Stimulated activated memory B cell treated with anti-CD40 and anti-IgM and Interleukin-4, amounts not matched to agents 10 μg/mL and 1 μg/mL and 100 μg/mL, for 72 hours (primary cell): ENCODE measurements around the gene EN1.

Experiments used
- ATAC-seq: fragments of 150-1000 bp; cut with Tn5 transposase; 2 replicates; pipeline ENCODE4 v1.10.0; 2021
- H3K27ac Mint-ChIP-seq: one replicate; pipeline ENCODE4 v1.8.0; 2022; ENCODE audit warnings: mild to moderate bottlenecking, mixed read lengths
- H3K27me3 Mint-ChIP-seq: one replicate; pipeline ENCODE4 v1.8.0; 2022; ENCODE audit warnings: mixed read lengths
- H3K36me3 Mint-ChIP-seq: one replicate; pipeline ENCODE4 v1.8.0; 2022; ENCODE audit warnings: mixed read lengths
- H3K4me1 Mint-ChIP-seq: one replicate; pipeline ENCODE4 v1.8.0; 2022; ENCODE audit warnings: mixed read lengths
- H3K4me3 Mint-ChIP-seq: one replicate; pipeline ENCODE4 v1.8.0; 2022; ENCODE audit warnings: mild to moderate bottlenecking, moderate library complexity, mixed read lengths
- H3K9me3 Mint-ChIP-seq: one replicate; pipeline ENCODE4 v1.8.0; 2022; ENCODE audit warnings: mixed read lengths

Gene EN1

GRCh38 chr2:118823633-118824032, 23.8 kb downstream of the EN1 start:
- no peak overlapping the region for H3K4me3 Mint-ChIP-seq
- no peaks in the 10 kb centered on the region for H3K9me3 Mint-ChIP-seq
- no peaks in the 10 kb centered on the region for H3K36me3 Mint-ChIP-seq
- ATAC-seq = no peak
- H3K27ac Mint-ChIP-seq = no peak overlapping the region
- peaks cover 46% of the 10 kb centered on the region for H3K27me3 Mint-ChIP-seq
- peaks cover 6% of the 10 kb centered on the region for H3K4me1 Mint-ChIP-seq

GRCh38 chr2:118822572-118822971, 24.9 kb downstream of the EN1 start:
- ATAC-seq = no peak
- H3K36me3 Mint-ChIP-seq = no peaks in the 10 kb centered on the region
- H3K4me3 Mint-ChIP-seq = no peak overlapping the region
- H3K9me3 Mint-ChIP-seq = no peaks in the 10 kb centered on the region
- H3K27me3 Mint-ChIP-seq = peaks cover 48% of the 10 kb centered on the region
- no peak overlapping the region for H3K27ac Mint-ChIP-seq
- H3K4me1 Mint-ChIP-seq = peaks cover 6% of the 10 kb centered on the region

- H3K27me3 Mint-ChIP-seq = peaks cover 53% of the 10 kb centered on the region
These were observed 25.4 kb downstream of the EN1 start for GRCh38 chr2:118822015-118822414.

DNA sequence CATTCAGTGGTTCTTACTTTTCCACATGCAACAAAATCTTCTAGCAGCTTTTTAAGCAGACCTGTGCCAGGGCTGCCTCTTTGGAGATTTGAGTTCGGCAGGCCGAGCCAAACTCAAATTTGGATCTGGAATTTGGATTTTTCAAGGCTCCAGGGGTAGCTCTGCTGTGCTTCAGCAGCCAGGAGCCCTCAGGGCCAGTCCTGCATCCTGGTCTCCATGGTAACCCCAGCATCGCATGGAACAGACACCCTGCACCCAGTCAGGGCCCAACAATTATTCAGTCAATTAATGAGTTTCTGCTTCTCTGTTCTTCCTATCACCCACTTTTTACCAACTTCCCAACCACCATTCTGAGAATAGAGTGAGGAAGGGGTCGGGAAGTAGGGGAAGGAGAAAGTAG, 30.0 kb downstream of the EN1 start:
- ATAC-seq = no peak
- Mint-ChIP-seq H3K36me3 (no peaks in the 10 kb centered on the region), H3K27me3 (peaks cover 76% of the 10 kb centered on the region), H3K27ac (no peak overlapping the region), H3K9me3 (no peaks in the 10 kb centered on the region), H3K4me3 (no peak overlapping the region), H3K4me1 (no peaks in the 10 kb centered on the region)

More at GRCh38 chr2:118822015-118822414, 25.4 kb downstream of the EN1 start:
- Mint-ChIP-seq H3K4me1 (peaks cover 6% of the 10 kb centered on the region), H3K36me3 (no peaks in the 10 kb centered on the region), H3K4me3 (no peak overlapping the region), H3K9me3 (no peaks in the 10 kb centered on the region), H3K27ac (no peak overlapping the region)
- no peak for ATAC-seq

DNA sequence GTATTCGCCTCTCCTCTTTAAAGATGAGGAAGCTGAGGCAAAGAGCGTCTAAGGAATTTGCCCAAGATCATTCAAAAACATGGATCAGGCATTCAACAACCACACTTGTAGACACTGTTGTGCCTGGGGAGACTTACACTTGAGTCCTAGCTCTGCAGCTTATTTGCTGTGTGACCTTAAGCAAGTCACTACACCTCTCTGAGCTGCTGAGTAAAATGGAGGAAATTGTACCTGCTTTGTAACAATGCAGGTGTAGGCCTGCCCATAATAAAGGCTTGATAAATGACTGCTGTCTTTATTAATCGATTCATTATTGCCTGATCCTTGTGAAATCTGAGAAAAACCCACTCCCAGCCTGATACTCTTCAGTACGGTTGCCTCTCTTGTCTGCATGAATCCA, 30.8 kb downstream of the EN1 start:
- Mint-ChIP-seq H3K27me3 (peaks cover 75% of the 10 kb centered on the region), H3K9me3 (no peaks in the 10 kb centered on the region), H3K4me1 (no peaks in the 10 kb centered on the region), H3K36me3 (no peaks in the 10 kb centered on the region), H3K27ac (no peak overlapping the region), H3K4me3 (no peak overlapping the region)
- no peak for ATAC-seq

DNA sequence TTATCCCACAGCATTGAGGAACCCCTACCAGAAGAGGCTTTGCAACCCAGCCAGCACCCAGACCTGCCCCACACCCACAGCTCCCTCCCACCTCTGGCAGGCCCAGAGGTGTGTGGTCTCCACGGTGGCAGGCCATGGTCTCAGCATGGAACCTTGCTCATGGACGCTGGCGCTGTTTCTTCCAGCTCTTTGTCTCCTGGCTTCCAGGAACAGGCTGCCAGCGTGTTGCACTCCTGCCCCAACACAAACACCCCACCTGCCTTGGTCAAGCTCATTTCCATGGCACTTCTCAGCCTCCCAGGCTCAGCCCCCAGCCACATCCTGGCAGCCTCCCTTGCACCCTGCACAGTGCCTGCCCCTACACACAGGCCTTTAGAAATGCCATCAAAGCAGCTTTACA, 31.7 kb downstream of the EN1 start:
- no peak for ATAC-seq
- no peak overlapping the region for H3K27ac Mint-ChIP-seq
- no peaks in the 10 kb centered on the region for H3K4me1 Mint-ChIP-seq
- H3K4me3 Mint-ChIP-seq = no peak overlapping the region
- no peaks in the 10 kb centered on the region for H3K9me3 Mint-ChIP-seq
- H3K36me3 Mint-ChIP-seq = no peaks in the 10 kb centered on the region
- peaks cover 75% of the 10 kb centered on the region for H3K27me3 Mint-ChIP-seq

DNA sequence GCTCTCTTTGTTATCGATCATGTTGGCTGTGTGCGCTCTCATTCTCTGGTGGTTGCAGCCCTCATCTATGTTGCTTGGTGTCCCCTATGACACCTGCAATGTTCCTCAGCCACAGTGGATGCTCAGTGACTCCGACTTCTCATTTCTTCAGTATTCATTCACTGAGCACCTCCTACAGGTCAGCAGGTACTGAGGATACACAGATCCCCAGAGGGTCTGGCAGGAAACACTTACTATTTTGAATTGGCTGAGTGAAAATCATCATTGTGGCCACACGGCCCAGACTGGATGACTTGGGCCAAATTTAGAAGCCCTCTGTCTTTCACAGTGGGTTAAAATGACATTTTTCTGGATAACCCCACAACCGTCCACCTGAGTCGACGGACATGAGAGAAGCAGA, 32.1 kb downstream of the EN1 start:
- peaks cover 74% of the 10 kb centered on the region for H3K27me3 Mint-ChIP-seq
- no peak for ATAC-seq

GRCh38 chr2:118814368-118814767, 33.1 kb downstream of the EN1 start:
- ATAC-seq = no peak
- H3K36me3 Mint-ChIP-seq = no peaks in the 10 kb centered on the region
- H3K27me3 Mint-ChIP-seq = peaks cover 74% of the 10 kb centered on the region
- H3K9me3 Mint-ChIP-seq = no peaks in the 10 kb centered on the region
- no peak overlapping the region for H3K27ac Mint-ChIP-seq
- H3K4me1 Mint-ChIP-seq = no peaks in the 10 kb centered on the region
- no peak overlapping the region for H3K4me3 Mint-ChIP-seq

More for the DNA sequence above, 32.1 kb downstream of the EN1 start:
- Mint-ChIP-seq H3K4me1 (no peaks in the 10 kb centered on the region), H3K36me3 (no peaks in the 10 kb centered on the region), H3K4me3 (no peak overlapping the region), H3K9me3 (no peaks in the 10 kb centered on the region), H3K27ac (no peak overlapping the region)

GRCh38 chr2:118813601-118814339, 33.7 kb downstream of the EN1 start:
- Mint-ChIP-seq H3K27me3 (peaks cover 70% of the 10 kb centered on the region), H3K4me3 (no peak overlapping the region), H3K9me3 (no peaks in the 10 kb centered on the region), H3K27ac (no peak overlapping the region), H3K36me3 (no peaks in the 10 kb centered on the region), H3K4me1 (peaks cover under 1% of the 10 kb centered on the region)
- no peak for ATAC-seq

GRCh38 chr2:118813111-118813510, 34.3 kb downstream of the EN1 start:
- Mint-ChIP-seq H3K9me3 (no peaks in the 10 kb centered on the region), H3K36me3 (no peaks in the 10 kb centered on the region), H3K4me1 (peaks cover 7% of the 10 kb centered on the region), H3K27me3 (peaks cover 70% of the 10 kb centered on the region), H3K4me3 (no peak overlapping the region), H3K27ac (no peak overlapping the region)
- ATAC-seq = no peak

GRCh38 chr2:118812552-118812951, 34.9 kb downstream of the EN1 start:
- Mint-ChIP-seq H3K27me3 (peaks cover 71% of the 10 kb centered on the region), H3K27ac (no peak overlapping the region)
- ATAC-seq = no peak

DNA sequence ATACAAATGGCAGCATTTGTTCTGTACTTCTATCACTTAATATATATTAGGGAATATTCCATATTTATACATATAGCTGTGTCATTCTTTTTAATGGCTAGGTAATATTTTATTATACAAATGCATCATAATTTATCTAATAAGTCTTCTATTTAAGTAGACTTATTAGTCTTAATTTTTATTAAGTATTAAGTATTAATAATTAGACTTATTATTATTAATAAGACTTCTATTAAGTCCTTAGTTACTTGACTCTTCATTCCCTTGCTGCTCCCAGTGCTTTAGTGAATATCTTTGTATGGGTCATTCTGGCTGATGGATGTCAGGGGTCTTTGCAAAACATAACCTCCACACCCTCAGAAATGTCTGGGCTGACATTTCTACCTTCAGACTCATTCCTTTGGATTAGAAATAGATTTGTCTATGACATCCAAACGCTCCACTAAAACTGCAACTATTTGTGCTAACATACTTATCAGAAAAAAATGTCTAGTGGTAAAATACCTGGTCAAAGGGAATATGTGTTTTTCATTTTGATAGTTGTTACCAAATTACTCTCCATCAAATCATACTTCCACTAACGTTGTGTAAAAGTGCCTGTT, 35.8 kb downstream of the EN1 start:
- H3K27me3 Mint-ChIP-seq = peaks cover 71% of the 10 kb centered on the region

More at GRCh38 chr2:118812552-118812951, 34.9 kb downstream of the EN1 start:
- Mint-ChIP-seq H3K36me3 (no peaks in the 10 kb centered on the region), H3K4me1 (peaks cover 11% of the 10 kb centered on the region), H3K4me3 (no peak overlapping the region), H3K9me3 (no peaks in the 10 kb centered on the region)

GRCh38 chr2:118810766-118811165, 36.7 kb downstream of the EN1 start:
- Mint-ChIP-seq H3K36me3 (no peaks in the 10 kb centered on the region), H3K4me3 (no peak overlapping the region), H3K27ac (no peak overlapping the region), H3K27me3 (peaks cover 71% of the 10 kb centered on the region), H3K9me3 (no peaks in the 10 kb centered on the region), H3K4me1 (peaks cover 11% of the 10 kb centered on the region)
- ATAC-seq = no peak

More for the DNA sequence above, 35.8 kb downstream of the EN1 start:
- H3K9me3 Mint-ChIP-seq = no peaks in the 10 kb centered on the region
- H3K4me3 Mint-ChIP-seq = no peak overlapping the region
- ATAC-seq = no peak
- no peaks in the 10 kb centered on the region for H3K36me3 Mint-ChIP-seq
- H3K4me1 Mint-ChIP-seq = peaks cover 11% of the 10 kb centered on the region
- H3K27ac Mint-ChIP-seq = no peak overlapping the region

DNA sequence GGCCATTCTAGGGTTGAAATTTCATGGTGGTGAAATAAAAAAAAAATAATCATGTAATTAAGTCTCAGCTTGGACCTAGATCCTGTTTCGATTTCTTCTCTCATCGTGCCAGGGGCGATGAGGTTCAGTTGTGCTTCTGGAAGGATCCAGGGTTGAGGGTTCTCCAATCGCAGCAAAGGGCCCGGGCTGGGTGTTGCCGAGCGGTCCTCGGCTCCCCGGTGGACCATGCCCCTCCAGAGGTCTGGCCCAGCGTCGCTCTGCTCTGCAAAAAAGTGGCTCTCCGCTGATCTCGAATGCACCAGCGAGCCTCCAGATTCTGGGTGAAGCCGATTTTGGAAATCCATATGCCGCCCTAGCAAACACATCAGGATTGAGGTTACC, 39.0 kb downstream of the EN1 start:
- Mint-ChIP-seq H3K9me3 (no peaks in the 10 kb centered on the region), H3K27me3 (peaks cover 58% of the 10 kb centered on the region), H3K36me3 (no peaks in the 10 kb centered on the region), H3K4me1 (peaks cover 11% of the 10 kb centered on the region), H3K27ac (no peak overlapping the region), H3K4me3 (peak overlapping the region; percentile 5)
- no peak for ATAC-seq

DNA sequence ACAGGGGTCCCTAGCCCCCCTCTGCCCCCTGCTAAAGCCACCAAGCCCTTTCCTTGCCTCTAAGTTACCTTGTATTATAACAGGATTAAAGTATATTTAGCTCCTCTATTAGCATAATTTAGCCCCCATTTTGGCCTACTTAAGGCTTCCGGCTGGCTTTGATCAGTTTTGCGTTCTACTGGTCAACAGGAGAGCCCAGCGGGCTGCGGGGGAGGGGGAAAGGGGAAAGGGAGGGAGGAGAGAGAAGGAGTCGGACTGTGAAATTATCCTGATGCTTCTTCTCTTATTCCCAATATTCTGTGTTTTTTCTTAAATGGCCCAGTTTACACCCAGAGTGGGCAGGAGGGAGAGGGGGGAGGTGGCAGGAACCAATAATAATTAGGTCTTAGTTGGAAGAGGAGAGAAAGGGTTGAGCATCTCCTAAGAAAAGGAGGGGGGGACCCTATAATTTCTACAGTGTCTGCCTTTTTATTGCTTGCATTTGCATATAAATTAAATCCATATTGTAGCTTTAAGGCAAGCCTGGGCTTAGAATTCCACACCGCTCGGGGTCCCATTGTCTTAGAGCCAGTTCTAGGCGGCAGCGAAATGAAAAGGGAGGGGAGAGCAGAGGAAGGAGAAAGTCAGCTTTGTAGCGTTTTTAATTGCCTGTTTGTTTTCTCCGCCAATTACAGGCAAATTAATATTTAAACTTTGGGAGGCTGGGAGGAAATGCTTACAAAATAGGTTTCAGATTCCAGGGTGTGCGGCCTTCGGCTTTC, 39.6 kb downstream of the EN1 start:
- H3K36me3 Mint-ChIP-seq = no peaks in the 10 kb centered on the region
- no peak overlapping the region for H3K27ac Mint-ChIP-seq
- H3K9me3 Mint-ChIP-seq = no peaks in the 10 kb centered on the region
- no peak for ATAC-seq
- H3K27me3 Mint-ChIP-seq = peaks cover 52% of the 10 kb centered on the region
- H3K4me1 Mint-ChIP-seq = peaks cover 11% of the 10 kb centered on the region
- no peak overlapping the region for H3K4me3 Mint-ChIP-seq
